Measurements from ENCODE around the gene VSX1. TPM values are rescaled to one million over a fixed set of nuclear protein-coding genes. Genes with fewer than 3 reads are reported as not detected.

The VSX1 gene
- total and polyA plus RNA-seq, 2 donors (not counting 1 experiment from before 2014, with no cell fraction given) = not detected

DNA sequence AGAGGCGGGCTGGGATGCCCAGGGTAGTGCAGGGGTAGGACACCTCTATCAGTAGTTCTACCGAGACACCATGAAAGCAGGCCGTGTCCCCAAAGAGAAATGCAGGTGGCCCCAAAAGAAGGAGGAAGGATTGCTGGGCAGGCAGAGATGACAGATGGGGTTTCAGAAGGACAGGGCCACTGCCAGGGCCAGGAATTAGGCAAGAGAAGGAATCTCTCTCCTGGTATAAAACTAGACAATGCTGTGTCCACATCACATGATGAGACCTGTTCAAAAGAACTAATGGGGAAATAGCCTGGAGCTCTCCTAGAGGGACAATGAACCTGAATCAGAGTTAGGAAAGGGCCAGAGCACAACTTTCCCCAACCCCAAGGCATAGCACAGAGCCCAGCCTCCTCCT is 21.6 kb upstream of the VSX1 start:
- Histone ChIP-seq H2AFZ (ENCODE audit: insufficient read depth, low read depth, low read length, poor library complexity, severe bottlenecking) (no peak overlapping the region), H3K36me3 (replicated peaks in 1 of 2; ENCODE audit: control extremely low read depth in 1 of 2, control insufficient read depth in 1 of 2, extremely low read depth in 1 of 2, insufficient read depth in 2 of 2, low read length in 1 of 2) (no peaks in the 10 kb centered on the region), H4K20me1 (ENCODE audit: control insufficient read depth, insufficient read depth, low read length, poor library complexity, severe bottlenecking) (no peaks in the 10 kb centered on the region), H3K4me2 (replicated peaks; ENCODE audit: low read depth, low read length, poor library complexity, severe bottlenecking) (no peak overlapping the region), H3K4me3 (ENCODE audit: control extremely low read depth in 1 of 5, extremely low read depth in 1 of 5, insufficient read depth in 1 of 5, low read depth in 2 of 5, low read length in 4 of 5) (no peak overlapping the region), H3K27me3 (replicated peaks in 1 of 4; ENCODE audit: control extremely low read depth in 1 of 4, control insufficient read depth in 3 of 4, insufficient read depth in 4 of 4, low read length in 3 of 4) (peaks cover 0 to 6% (median 1%) of the 10 kb centered on the region in 4 experiments), H3K4me1 (ENCODE audit: control insufficient read depth in 2 of 2, insufficient read depth in 2 of 2, low read length in 2 of 2) (no peaks in the 10 kb centered on the region), H3K9me3 (ENCODE audit: control extremely low read depth in 1 of 3, control insufficient read depth in 2 of 3, insufficient read depth in 1 of 3, low read length in 2 of 3) (no peaks in the 10 kb centered on the region), H3K27ac (ENCODE audit: low read length in 2 of 2) (no peak overlapping the region), H3K79me2 (ENCODE audit: control insufficient read depth, insufficient read depth, low read length) (no peaks in the 10 kb centered on the region), H3K9ac (ENCODE audit: low read length) (no peak overlapping the region)
- Mint-ChIP-seq H3K4me1 (no peaks in the 10 kb centered on the region), H3K27me3 (peaks cover 43% of the 10 kb centered on the region), H3K27ac (no peak overlapping the region), H3K9me3 (ENCODE audit: insufficient read depth) (no peaks in the 10 kb centered on the region), H3K4me3 (no peak overlapping the region)
- intact Hi-C loops (cut with micrococcal nuclease) = no loop called here
- ATAC-seq (ENCODE audit: low read depth) = no peak
- WGBS (ENCODE audit: insufficient coverage) = 88% methylated on average over 2 of the region's 3 CpGs
- ChIA-PET POLR2A (no interaction called here), CTCF (no interaction called here)
- DNase-seq = no peak
- TF ChIP-seq, protein P1, sequence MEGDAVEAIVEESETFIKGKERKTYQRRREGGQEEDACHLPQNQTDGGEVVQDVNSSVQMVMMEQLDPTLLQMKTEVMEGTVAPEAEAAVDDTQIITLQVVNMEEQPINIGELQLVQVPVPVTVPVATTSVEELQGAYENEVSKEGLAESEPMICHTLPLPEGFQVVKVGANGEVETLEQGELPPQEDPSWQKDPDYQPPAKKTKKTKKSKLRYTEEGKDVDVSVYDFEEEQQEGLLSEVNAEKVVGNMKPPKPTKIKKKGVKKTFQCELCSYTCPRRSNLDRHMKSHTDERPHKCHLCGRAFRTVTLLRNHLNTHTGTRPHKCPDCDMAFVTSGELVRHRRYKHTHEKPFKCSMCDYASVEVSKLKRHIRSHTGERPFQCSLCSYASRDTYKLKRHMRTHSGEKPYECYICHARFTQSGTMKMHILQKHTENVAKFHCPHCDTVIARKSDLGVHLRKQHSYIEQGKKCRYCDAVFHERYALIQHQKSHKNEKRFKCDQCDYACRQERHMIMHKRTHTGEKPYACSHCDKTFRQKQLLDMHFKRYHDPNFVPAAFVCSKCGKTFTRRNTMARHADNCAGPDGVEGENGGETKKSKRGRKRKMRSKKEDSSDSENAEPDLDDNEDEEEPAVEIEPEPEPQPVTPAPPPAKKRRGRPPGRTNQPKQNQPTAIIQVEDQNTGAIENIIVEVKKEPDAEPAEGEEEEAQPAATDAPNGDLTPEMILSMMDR (IDR thresholded peaks at IDR 0.05) = no peak
- no peak for TF ChIP-seq EZH2 (IDR thresholded peaks at IDR 0.05; ENCODE audit: borderline replicate concordance, insufficient read depth, low read depth, low read length, poor library complexity, severe bottlenecking)

DNA sequence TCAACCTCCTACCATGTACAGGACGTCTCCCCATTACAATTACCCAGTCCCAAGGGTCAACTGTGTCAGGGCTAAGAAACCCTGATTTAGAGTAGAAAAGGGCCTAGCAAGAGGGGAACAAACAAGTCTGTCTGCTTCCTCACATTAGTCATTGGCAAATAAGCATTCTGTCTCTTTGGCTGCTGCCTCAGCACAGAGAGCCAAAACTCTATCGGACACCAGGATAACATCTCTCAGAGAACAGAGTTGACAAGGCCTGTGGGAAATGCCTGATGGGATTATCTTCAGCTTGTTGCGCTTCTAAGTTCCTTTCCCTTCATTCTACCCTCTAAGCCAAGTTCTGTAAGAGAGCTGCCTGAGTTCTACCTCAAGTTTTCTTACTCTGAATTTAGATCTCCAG is 19.0 kb upstream of the VSX1 start:
- Mint-ChIP-seq H3K27ac (no peak overlapping the region), H3K9me3 (ENCODE audit: insufficient read depth) (no peaks in the 10 kb centered on the region), H3K4me3 (no peak overlapping the region), H3K4me1 (no peaks in the 10 kb centered on the region), H3K27me3 (peaks cover 27% of the 10 kb centered on the region)
- intact Hi-C loops (cut with micrococcal nuclease) = no loop called here
- no peak overlapping the region for H3K9ac ChIP-seq (ENCODE audit: low read length)
- ChIA-PET CTCF (no interaction called here), POLR2A (no interaction called here)
- no peak overlapping the region for H2AFZ ChIP-seq (ENCODE audit: insufficient read depth, low read depth, low read length, poor library complexity, severe bottlenecking)
- no peak overlapping the region for H3K27ac ChIP-seq (ENCODE audit: low read length in 2 of 2)
- ATAC-seq (ENCODE audit: low read depth) = no peak
- H3K4me2 ChIP-seq (replicated peaks; ENCODE audit: low read depth, low read length, poor library complexity, severe bottlenecking) = no peak overlapping the region
- H3K4me3 ChIP-seq (ENCODE audit: control extremely low read depth in 1 of 5, extremely low read depth in 1 of 5, insufficient read depth in 1 of 5, low read depth in 2 of 5, low read length in 4 of 5) = no peak overlapping the region
- no peaks in the 10 kb centered on the region for H3K79me2 ChIP-seq (ENCODE audit: control insufficient read depth, insufficient read depth, low read length)
- DNase-seq = no peak
- WGBS (ENCODE audit: insufficient coverage) = 100% methylated on average over 1 of the region's 3 CpGs
- no peaks in the 10 kb centered on the region for H4K20me1 ChIP-seq (ENCODE audit: control insufficient read depth, insufficient read depth, low read length, poor library complexity, severe bottlenecking)
- no peaks in the 10 kb centered on the region for H3K9me3 ChIP-seq (ENCODE audit: control extremely low read depth in 1 of 3, control insufficient read depth in 2 of 3, insufficient read depth in 1 of 3, low read length in 2 of 3)
- TF ChIP-seq, protein P1 (IDR thresholded peaks at IDR 0.05) = no peak
- TF ChIP-seq EZH2 (IDR thresholded peaks at IDR 0.05; ENCODE audit: borderline replicate concordance, insufficient read depth, low read depth, low read length, poor library complexity, severe bottlenecking) = no peak
- no peaks in the 10 kb centered on the region for H3K4me1 ChIP-seq (ENCODE audit: control insufficient read depth in 2 of 2, insufficient read depth in 2 of 2, low read length in 2 of 2)
- H3K27me3 ChIP-seq (replicated peaks in 1 of 4; ENCODE audit: control extremely low read depth in 1 of 4, control insufficient read depth in 3 of 4, insufficient read depth in 4 of 4, low read length in 3 of 4) = peaks cover 0 to 6% (median 1%) of the 10 kb centered on the region in 4 experiments
- no peaks in the 10 kb centered on the region for H3K36me3 ChIP-seq (replicated peaks in 1 of 2; ENCODE audit: control extremely low read depth in 1 of 2, control insufficient read depth in 1 of 2, extremely low read depth in 1 of 2, insufficient read depth in 2 of 2, low read length in 1 of 2)

All from B cell (primary cell).